ENCODE measurements around the gene MRPL24.
A peak's percentile ranks its signal among the peaks of the same experiment; 100 is the strongest.

The MRPL24 gene

GRCh38 chr1:156709031-156709430 lies 31.9 kb downstream of the MRPL24 start:
- TF ChIP-seq, protein P1, sequence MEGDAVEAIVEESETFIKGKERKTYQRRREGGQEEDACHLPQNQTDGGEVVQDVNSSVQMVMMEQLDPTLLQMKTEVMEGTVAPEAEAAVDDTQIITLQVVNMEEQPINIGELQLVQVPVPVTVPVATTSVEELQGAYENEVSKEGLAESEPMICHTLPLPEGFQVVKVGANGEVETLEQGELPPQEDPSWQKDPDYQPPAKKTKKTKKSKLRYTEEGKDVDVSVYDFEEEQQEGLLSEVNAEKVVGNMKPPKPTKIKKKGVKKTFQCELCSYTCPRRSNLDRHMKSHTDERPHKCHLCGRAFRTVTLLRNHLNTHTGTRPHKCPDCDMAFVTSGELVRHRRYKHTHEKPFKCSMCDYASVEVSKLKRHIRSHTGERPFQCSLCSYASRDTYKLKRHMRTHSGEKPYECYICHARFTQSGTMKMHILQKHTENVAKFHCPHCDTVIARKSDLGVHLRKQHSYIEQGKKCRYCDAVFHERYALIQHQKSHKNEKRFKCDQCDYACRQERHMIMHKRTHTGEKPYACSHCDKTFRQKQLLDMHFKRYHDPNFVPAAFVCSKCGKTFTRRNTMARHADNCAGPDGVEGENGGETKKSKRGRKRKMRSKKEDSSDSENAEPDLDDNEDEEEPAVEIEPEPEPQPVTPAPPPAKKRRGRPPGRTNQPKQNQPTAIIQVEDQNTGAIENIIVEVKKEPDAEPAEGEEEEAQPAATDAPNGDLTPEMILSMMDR (IDR thresholded peaks at IDR 0.05) = no peak
- H3K27ac ChIP-seq = no peak overlapping the region
- no peaks in the 10 kb centered on the region for H3K79me2 ChIP-seq
- no peaks in the 10 kb centered on the region for H3K36me3 ChIP-seq (ENCODE audit: control insufficient read depth, insufficient read depth, low read length)
- H3K9ac ChIP-seq = no peak overlapping the region
- H3K27me3 ChIP-seq (ENCODE audit: control insufficient read depth, insufficient read depth, low read length) = no peaks in the 10 kb centered on the region
- no peak overlapping the region for H3K4me2 ChIP-seq (ENCODE audit: low read length)
- peaks cover 6% of the 10 kb centered on the region for H3K4me1 ChIP-seq
- H3K4me3 ChIP-seq (ENCODE audit: low read depth, low read length) = no peak overlapping the region
- H3K9me3 ChIP-seq (ENCODE audit: control insufficient read depth, low read length) = no peaks in the 10 kb centered on the region
- no peak overlapping the region for H2AFZ ChIP-seq

- Histone ChIP-seq H2AFZ (no peak overlapping the region), H3K27me3 (ENCODE audit: control insufficient read depth, insufficient read depth, low read length) (no peaks in the 10 kb centered on the region), H3K79me2 (no peaks in the 10 kb centered on the region), H3K27ac (no peak overlapping the region), H3K4me3 (ENCODE audit: low read depth, low read length) (no peak overlapping the region), H3K9me3 (ENCODE audit: control insufficient read depth, low read length) (no peaks in the 10 kb centered on the region), H3K4me1 (peaks cover 13% of the 10 kb centered on the region), H3K4me2 (ENCODE audit: low read length) (no peak overlapping the region), H3K9ac (no peak overlapping the region), H3K36me3 (ENCODE audit: control insufficient read depth, insufficient read depth, low read length) (no peaks in the 10 kb centered on the region)
- TF ChIP-seq, protein P1 (IDR thresholded peaks at IDR 0.05) = no peak
Measured at GRCh38 chr1:156708218-156708661, 32.6 kb downstream of the MRPL24 start.

DNA sequence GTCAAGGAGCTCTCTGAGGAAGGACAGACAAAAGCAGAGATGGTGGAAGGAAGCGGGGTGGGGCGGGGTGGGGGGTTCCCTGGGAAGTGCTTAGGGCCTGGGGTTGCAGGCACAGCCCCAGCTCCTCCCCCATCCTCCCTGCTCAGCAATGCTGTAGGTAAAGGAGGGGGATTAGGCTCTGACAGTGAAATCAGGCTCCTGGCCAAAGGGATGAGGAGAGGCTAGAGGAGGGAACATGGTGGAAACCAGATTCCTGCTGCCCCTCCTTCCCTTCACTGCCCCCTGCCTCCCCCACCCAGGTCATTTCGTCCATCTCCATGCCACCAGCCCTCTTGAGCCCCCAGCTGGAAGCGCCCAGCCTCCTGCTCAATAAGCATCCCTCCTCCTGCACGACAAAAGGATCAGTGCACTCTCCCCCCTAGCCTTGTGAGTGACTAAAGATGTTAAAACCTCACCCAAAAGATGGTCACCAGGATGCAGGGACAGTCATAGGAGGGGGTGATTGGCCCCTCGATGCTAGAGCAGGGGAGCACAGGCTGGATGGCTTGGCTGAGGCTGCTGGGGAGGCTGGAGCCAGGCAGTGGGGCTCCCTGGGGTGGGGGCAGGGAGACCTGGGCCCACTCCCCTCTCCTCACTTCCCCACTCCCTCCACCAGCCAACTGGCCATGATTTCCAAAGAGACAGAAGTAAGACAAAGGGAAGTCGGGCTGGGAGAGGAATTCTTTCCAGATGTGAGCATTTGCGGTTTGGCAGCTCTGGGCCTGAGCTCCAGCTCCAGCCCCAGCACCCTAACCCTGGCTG lies 33.3 kb downstream of the MRPL24 start:
- no peak overlapping the region for H3K4me3 ChIP-seq (ENCODE audit: low read depth, low read length)
- H2AFZ ChIP-seq = no peak overlapping the region
- H3K27ac ChIP-seq = no peak overlapping the region
- TF ChIP-seq, protein P1 (IDR thresholded peaks at IDR 0.05) = no peak
- H3K4me2 ChIP-seq (ENCODE audit: low read length) = no peak overlapping the region
- H3K9me3 ChIP-seq (ENCODE audit: control insufficient read depth, low read length) = no peaks in the 10 kb centered on the region
- no peaks in the 10 kb centered on the region for H3K79me2 ChIP-seq
- peaks cover 16% of the 10 kb centered on the region for H3K4me1 ChIP-seq
- H3K9ac ChIP-seq = no peak overlapping the region
- H3K27me3 ChIP-seq (ENCODE audit: control insufficient read depth, insufficient read depth, low read length) = no peaks in the 10 kb centered on the region
- no peaks in the 10 kb centered on the region for H3K36me3 ChIP-seq (ENCODE audit: control insufficient read depth, insufficient read depth, low read length)

- H3K27me3 ChIP-seq (ENCODE audit: control insufficient read depth, insufficient read depth, low read length) = no peaks in the 10 kb centered on the region
- no peaks in the 10 kb centered on the region for H3K79me2 ChIP-seq
- H3K4me1 ChIP-seq = peaks cover 16% of the 10 kb centered on the region
- no peaks in the 10 kb centered on the region for H3K9me3 ChIP-seq (ENCODE audit: control insufficient read depth, low read length)
- H3K27ac ChIP-seq = peak overlapping the region; percentile 68
- H3K4me2 ChIP-seq (ENCODE audit: low read length) = peak overlapping the region; percentile 88
- H3K4me3 ChIP-seq (ENCODE audit: low read depth, low read length) = peak overlapping the region; percentile 70
- TF ChIP-seq, protein P1 (IDR thresholded peaks at IDR 0.05) = no peak
- H3K9ac ChIP-seq = no peak overlapping the region
- peak overlapping the region; percentile 87 for H2AFZ ChIP-seq
- H3K36me3 ChIP-seq (ENCODE audit: control insufficient read depth, insufficient read depth, low read length) = no peaks in the 10 kb centered on the region
Measured at GRCh38 chr1:156706657-156707416, 34.1 kb downstream of the MRPL24 start.

All from parathyroid adenoma (tissue), 2 donors.